HEK293 (cell line): ENCODE measurements around the gene ARHGEF4.

Source experiments
- CTCF ChIA-PET: fragments of 350-600 bp; formaldehyde crosslinking; extraction: SDS; loops from one replicate; lab custom pipeline; 2021; ENCODE audit warnings: antibody characterized with exemption; lab: Yijun Ruan, JAX
- POLR2A ChIA-PET: fragments of 300-600 bp; formaldehyde crosslinking; extraction: SDS; loops from one replicate; lab custom pipeline; 2020; ENCODE audit warnings: antibody characterized with exemption, inconsistent platforms; lab: Yijun Ruan, JAX
- H3K27ac ChIP-seq: fragments of 200-500 bp; sonication (Bioruptor generic); 2 replicates; pipeline ENCODE4 v1.5.1; 2014; ENCODE audit warnings: low read depth, low read length, control low read depth, inconsistent platforms; ENCODE audit errors: extremely low read depth
- H3K36me3 ChIP-seq, 2 experiments: fragments of 200-500 bp in 1 of 2; sonication (Bioruptor generic) in 1 of 2; 1 replicate in 1 of 2; 2 replicates in 1 of 2; pipeline ENCODE4 v1.5.1; 2014 to 2017; ENCODE audit warnings: inconsistent platforms in 2 of 2, low read length in 2 of 2; ENCODE audit not compliant: control insufficient read depth in 2 of 2, insufficient read depth in 1 of 2
- H3K4me1 ChIP-seq: fragments of 200-500 bp; sonication (Bioruptor generic); 2 replicates; pipeline ENCODE4 v1.5.1; 2014; ENCODE audit warnings: mild to moderate bottlenecking, low read length, inconsistent platforms; ENCODE audit not compliant: control insufficient read depth, insufficient read depth
- H3K4me3 ChIP-seq: 2 replicates; pipeline ENCODE4 v1.5.1; 2011; ENCODE audit warnings: low read depth, mild to moderate bottlenecking, control low read depth, low read length, moderate library complexity
- H3K9me3 ChIP-seq: fragments of 200-500 bp; sonication (Bioruptor generic); 2 replicates; pipeline ENCODE4 v1.5.1; 2014; ENCODE audit warnings: low read depth, low read length, inconsistent platforms; ENCODE audit not compliant: control insufficient read depth, insufficient read depth
- PRDM1 ChIP-seq: fragments of 450-650 bp; formaldehyde crosslinking; IDR thresholded peaks from 2 replicates; pipeline ENCODE4; 2016; ENCODE audit warnings: missing biosample characterization, missing genetic modification characterization
- SETDB1 ChIP-seq: IDR thresholded peaks from one replicate; pipeline ENCODE4 v1.6.1; 2017; ENCODE audit warnings: mild to moderate bottlenecking, low read length, moderate library complexity, mixed read lengths; ENCODE audit not compliant: insufficient read length
- SP7 ChIP-seq: fragments of 450-650 bp; formaldehyde crosslinking; IDR thresholded peaks from 2 replicates; pipeline ENCODE4 v1.5.1; 2016; ENCODE audit warnings: missing biosample characterization, missing genetic modification characterization
- ZNF138 ChIP-seq: fragments of 450-650 bp; formaldehyde crosslinking; IDR thresholded peaks from 2 replicates; pipeline ENCODE4 v1.5.1; 2016; ENCODE audit warnings: missing biosample characterization, missing genetic modification characterization, borderline replicate concordance
- ZNF140 ChIP-seq: fragments of 450-650 bp; formaldehyde crosslinking; IDR thresholded peaks from 2 replicates; pipeline ENCODE4 v1.5.1; 2016; ENCODE audit warnings: missing biosample characterization, missing genetic modification characterization
- ZNF324 ChIP-seq: fragments of 450-650 bp; formaldehyde crosslinking; IDR thresholded peaks from 2 replicates; pipeline ENCODE4 v1.5.1; 2016; ENCODE audit warnings: missing biosample characterization, missing genetic modification characterization
- ZNF416 ChIP-seq: fragments of 450-650 bp; formaldehyde crosslinking; IDR thresholded peaks from 2 replicates; pipeline ENCODE4 v1.5.1; 2016; ENCODE audit warnings: missing biosample characterization, missing genetic modification characterization
- ZNF624 ChIP-seq: fragments of 450-650 bp; formaldehyde crosslinking; IDR thresholded peaks from 2 replicates; pipeline ENCODE4 v1.5.1; 2017; ENCODE audit warnings: missing biosample characterization, missing genetic modification characterization
- ZNF629 ChIP-seq: fragments of 450-650 bp; formaldehyde crosslinking; IDR thresholded peaks from 2 replicates; pipeline ENCODE4 v1.5.1; 2017; ENCODE audit warnings: missing biosample characterization, missing genetic modification characterization
- TF ChIP-seq, protein P1 (sequence below): fragments of 450-650 bp; formaldehyde crosslinking; IDR thresholded peaks from 2 replicates; pipeline ENCODE4 v1.5.1; 2016; ENCODE audit warnings: missing biosample characterization, missing genetic modification characterization, borderline replicate concordance
- TF ChIP-seq, protein P2 (sequence below): fragments of 450-650 bp; formaldehyde crosslinking; IDR thresholded peaks from 2 replicates; pipeline ENCODE4 v1.5.1; 2016; ENCODE audit warnings: missing biosample characterization, missing genetic modification characterization
- TF ChIP-seq, protein P3 (sequence below): fragments of 450-650 bp; formaldehyde crosslinking; IDR thresholded peaks from 2 replicates; pipeline ENCODE4 v1.5.1; 2016; ENCODE audit warnings: missing biosample characterization, missing genetic modification characterization, borderline replicate concordance
- TF ChIP-seq, protein P4 (sequence below): sonication (generic); formaldehyde crosslinking; IDR thresholded peaks from 2 replicates; pipeline ENCODE4 v1.8.1; 2022; ENCODE audit warnings: mild to moderate bottlenecking, moderate library complexity, missing genetic modification reagents
- TF ChIP-seq, protein P5 (sequence below): fragments of 450-650 bp; formaldehyde crosslinking; IDR thresholded peaks from 2 replicates; pipeline ENCODE4 v1.5.1; 2016; ENCODE audit warnings: missing biosample characterization, missing genetic modification characterization, low read depth

Gene ARHGEF4

DNA sequence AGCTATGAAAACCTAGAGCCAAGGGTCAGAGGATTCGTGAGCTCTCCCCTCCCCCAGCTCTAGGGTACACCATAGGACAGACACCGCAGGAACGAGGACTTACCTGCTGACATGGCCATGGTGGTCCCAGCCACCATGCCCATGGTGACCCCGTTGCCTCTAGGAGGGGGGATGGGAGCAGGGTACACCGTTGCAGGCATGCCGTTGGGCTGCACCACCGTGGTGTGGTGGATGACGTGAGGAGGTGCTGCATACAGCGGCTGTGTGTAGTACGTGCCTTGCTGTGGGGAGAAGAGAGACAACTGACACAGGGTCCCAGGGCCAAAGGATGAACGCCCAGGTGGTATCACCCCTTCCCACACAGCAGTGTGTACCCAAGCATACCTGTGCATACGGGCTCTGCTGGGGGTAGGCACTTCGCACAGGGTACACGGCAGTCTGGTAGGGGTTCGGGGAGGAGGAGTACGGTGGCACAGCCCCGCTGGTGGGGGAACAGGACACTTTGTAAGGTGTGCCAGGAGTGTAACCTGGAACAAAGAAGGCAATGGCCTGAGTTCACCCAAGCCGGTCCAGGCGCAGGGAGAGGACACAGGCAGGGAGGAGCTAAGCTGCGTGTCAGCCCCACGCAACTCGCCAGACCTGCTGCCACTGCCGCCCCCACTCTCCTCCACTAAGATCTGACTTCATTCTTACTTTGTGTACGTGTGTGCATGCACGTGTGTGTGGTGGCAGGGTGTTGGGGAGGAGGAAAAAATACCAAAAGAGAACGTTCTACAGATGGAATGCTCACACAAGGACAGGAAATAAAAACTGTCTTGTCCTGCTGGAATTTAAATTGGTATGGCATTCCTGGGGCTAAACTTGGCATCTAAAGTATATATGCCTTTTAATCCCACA lies 218.7 kb downstream of the ARHGEF4 start:
- Histone ChIP-seq H3K36me3 (peaks cover 21 to 97% of the 10 kb centered on the region in 2 experiments), H3K9me3 (no peaks in the 10 kb centered on the region), H3K27ac (no peak overlapping the region), H3K4me1 (no peaks in the 10 kb centered on the region), H3K4me3 (no peak overlapping the region)
- ChIA-PET POLR2A (no interaction called here), CTCF (interaction anchor here (0.5 kb wide), 1 partner anchor 97 kb away, joined by 6 read pairs; no protein-coding TSS in a partner anchor)
- no peak for TF ChIP-seq SETDB1
- TF ChIP-seq, protein P1, sequence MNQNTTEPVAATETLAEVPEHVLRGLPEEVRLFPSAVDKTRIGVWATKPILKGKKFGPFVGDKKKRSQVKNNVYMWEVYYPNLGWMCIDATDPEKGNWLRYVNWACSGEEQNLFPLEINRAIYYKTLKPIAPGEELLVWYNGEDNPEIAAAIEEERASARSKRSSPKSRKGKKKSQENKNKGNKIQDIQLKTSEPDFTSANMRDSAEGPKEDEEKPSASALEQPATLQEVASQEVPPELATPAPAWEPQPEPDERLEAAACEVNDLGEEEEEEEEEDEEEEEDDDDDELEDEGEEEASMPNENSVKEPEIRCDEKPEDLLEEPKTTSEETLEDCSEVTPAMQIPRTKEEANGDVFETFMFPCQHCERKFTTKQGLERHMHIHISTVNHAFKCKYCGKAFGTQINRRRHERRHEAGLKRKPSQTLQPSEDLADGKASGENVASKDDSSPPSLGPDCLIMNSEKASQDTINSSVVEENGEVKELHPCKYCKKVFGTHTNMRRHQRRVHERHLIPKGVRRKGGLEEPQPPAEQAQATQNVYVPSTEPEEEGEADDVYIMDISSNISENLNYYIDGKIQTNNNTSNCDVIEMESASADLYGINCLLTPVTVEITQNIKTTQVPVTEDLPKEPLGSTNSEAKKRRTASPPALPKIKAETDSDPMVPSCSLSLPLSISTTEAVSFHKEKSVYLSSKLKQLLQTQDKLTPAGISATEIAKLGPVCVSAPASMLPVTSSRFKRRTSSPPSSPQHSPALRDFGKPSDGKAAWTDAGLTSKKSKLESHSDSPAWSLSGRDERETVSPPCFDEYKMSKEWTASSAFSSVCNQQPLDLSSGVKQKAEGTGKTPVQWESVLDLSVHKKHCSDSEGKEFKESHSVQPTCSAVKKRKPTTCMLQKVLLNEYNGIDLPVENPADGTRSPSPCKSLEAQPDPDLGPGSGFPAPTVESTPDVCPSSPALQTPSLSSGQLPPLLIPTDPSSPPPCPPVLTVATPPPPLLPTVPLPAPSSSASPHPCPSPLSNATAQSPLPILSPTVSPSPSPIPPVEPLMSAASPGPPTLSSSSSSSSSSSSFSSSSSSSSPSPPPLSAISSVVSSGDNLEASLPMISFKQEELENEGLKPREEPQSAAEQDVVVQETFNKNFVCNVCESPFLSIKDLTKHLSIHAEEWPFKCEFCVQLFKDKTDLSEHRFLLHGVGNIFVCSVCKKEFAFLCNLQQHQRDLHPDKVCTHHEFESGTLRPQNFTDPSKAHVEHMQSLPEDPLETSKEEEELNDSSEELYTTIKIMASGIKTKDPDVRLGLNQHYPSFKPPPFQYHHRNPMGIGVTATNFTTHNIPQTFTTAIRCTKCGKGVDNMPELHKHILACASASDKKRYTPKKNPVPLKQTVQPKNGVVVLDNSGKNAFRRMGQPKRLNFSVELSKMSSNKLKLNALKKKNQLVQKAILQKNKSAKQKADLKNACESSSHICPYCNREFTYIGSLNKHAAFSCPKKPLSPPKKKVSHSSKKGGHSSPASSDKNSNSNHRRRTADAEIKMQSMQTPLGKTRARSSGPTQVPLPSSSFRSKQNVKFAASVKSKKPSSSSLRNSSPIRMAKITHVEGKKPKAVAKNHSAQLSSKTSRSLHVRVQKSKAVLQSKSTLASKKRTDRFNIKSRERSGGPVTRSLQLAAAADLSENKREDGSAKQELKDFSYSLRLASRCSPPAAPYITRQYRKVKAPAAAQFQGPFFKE (tag by site-specific recombination) = no peak
- TF ChIP-seq ZNF140 (tag by site-specific recombination) = no peak
- no peak for TF ChIP-seq ZNF324 (tag by site-specific recombination)
- no peak for TF ChIP-seq ZNF629 (tag by site-specific recombination)
- no peak for TF ChIP-seq ZNF624 (tag by site-specific recombination)
- TF ChIP-seq, protein P2, sequence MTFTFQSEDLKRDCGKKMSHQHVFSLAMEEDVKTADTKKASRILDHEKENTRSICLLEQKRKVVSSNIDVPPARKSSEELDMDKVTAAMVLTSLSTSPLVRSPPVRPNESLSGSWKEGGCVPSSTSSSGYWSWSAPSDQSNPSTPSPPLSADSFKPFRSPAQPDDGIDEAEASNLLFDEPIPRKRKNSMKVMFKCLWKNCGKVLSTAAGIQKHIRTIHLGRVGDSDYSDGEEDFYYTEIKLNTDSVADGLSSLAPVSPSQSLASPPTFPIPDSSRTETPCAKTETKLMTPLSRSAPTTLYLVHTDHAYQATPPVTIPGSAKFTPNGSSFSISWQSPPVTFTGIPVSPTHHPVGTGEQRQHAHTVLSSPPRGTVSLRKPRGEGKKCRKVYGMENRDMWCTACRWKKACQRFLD = no peak
- TF ChIP-seq SP7 (tag by site-specific recombination) = no peak
- no peak for TF ChIP-seq ZNF416 (tag by site-specific recombination)
- TF ChIP-seq, protein P3, sequence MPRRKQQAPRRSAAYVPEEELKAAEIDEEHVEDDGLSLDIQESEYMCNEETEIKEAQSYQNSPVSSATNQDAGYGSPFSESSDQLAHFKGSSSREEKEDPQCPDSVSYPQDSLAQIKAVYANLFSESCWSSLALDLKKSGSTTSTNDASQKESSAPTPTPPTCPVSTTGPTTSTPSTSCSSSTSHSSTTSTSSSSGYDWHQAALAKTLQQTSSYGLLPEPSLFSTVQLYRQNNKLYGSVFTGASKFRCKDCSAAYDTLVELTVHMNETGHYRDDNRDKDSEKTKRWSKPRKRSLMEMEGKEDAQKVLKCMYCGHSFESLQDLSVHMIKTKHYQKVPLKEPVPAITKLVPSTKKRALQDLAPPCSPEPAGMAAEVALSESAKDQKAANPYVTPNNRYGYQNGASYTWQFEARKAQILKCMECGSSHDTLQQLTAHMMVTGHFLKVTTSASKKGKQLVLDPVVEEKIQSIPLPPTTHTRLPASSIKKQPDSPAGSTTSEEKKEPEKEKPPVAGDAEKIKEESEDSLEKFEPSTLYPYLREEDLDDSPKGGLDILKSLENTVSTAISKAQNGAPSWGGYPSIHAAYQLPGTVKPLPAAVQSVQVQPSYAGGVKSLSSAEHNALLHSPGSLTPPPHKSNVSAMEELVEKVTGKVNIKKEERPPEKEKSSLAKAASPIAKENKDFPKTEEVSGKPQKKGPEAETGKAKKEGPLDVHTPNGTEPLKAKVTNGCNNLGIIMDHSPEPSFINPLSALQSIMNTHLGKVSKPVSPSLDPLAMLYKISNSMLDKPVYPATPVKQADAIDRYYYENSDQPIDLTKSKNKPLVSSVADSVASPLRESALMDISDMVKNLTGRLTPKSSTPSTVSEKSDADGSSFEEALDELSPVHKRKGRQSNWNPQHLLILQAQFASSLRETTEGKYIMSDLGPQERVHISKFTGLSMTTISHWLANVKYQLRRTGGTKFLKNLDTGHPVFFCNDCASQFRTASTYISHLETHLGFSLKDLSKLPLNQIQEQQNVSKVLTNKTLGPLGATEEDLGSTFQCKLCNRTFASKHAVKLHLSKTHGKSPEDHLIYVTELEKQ = no peak
- TF ChIP-seq, protein P4, sequence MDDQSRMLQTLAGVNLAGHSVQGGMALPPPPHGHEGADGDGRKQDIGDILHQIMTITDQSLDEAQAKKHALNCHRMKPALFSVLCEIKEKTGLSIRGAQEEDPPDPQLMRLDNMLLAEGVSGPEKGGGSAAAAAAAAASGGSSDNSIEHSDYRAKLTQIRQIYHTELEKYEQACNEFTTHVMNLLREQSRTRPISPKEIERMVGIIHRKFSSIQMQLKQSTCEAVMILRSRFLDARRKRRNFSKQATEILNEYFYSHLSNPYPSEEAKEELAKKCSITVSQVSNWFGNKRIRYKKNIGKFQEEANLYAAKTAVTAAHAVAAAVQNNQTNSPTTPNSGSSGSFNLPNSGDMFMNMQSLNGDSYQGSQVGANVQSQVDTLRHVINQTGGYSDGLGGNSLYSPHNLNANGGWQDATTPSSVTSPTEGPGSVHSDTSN (CRISPR knock-in tag) = no peak
- TF ChIP-seq, protein P5, sequence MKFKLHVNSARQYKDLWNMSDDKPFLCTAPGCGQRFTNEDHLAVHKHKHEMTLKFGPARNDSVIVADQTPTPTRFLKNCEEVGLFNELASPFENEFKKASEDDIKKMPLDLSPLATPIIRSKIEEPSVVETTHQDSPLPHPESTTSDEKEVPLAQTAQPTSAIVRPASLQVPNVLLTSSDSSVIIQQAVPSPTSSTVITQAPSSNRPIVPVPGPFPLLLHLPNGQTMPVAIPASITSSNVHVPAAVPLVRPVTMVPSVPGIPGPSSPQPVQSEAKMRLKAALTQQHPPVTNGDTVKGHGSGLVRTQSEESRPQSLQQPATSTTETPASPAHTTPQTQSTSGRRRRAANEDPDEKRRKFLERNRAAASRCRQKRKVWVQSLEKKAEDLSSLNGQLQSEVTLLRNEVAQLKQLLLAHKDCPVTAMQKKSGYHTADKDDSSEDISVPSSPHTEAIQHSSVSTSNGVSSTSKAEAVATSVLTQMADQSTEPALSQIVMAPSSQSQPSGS (tag by site-specific recombination) = no peak
- TF ChIP-seq ZNF138 (tag by site-specific recombination) = no peak
- no peak for TF ChIP-seq PRDM1 (tag by site-specific recombination)
